ENCODE data around the gene TAF1. TPM values are rescaled to one million over a fixed set of nuclear protein-coding genes. Genes with fewer than 3 reads are reported as not detected.
"Not testable (repeated sequence)": the region's sequence is repeated elsewhere in the genome, so short reads cannot be mapped to it uniquely, and the experiment has no call there.

TAF1 gene
- total and polyA plus RNA-seq, 2 donors (not counting 1 experiment from before 2014, with no cell fraction given) = 19.3 to 49.0 TPM

DNA sequence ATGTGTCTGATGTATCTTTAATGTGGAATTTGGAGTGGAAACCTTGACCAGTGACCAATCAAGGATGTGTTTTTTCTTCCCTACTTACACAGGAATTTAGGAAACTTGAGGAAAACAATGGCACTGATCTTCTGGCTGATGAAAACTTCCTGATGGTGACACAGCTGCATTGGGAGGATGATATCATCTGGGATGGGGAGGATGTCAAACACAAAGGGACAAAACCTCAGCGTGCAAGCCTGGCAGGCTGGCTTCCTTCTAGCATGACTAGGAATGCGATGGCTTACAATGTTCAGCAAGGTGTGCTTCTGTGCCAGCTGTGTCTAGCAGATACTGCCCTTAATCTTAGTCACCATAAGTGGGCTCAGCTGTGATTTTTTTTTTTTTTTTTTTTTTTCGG is 12.6 kb downstream of the TAF1 start:
- Histone ChIP-seq H3K4me1 (ENCODE audit: control insufficient read depth, extremely low read depth, insufficient read depth, low read length) (no peaks in the 10 kb centered on the region), H3K4me3 (replicated peaks in 1 of 4; ENCODE audit: control extremely low read depth in 1 of 4, insufficient read depth in 1 of 4, low read depth in 3 of 4, low read length in 4 of 4) (no peak overlapping the region), H3K9me3 (ENCODE audit: control insufficient read depth, insufficient read depth, low read depth, low read length) (no peaks in the 10 kb centered on the region), H3K4me2 (ENCODE audit: extremely low read depth, insufficient read depth, low read length) (no peak overlapping the region), H3K27ac (ENCODE audit: insufficient read depth, low read length) (no peak overlapping the region), H3K36me3 (ENCODE audit: control insufficient read depth, insufficient read depth, low read length) (peaks cover 2% of the 10 kb centered on the region), H3K79me2 (ENCODE audit: control insufficient read depth, insufficient read depth, low read length) (no peaks in the 10 kb centered on the region), H3K9ac (ENCODE audit: insufficient read depth, low read length) (no peak overlapping the region), H4K20me1 (ENCODE audit: control insufficient read depth, extremely low read depth, insufficient read depth, low read length) (no peaks in the 10 kb centered on the region), H2AFZ (ENCODE audit: low read length) (no peak overlapping the region), H3K27me3 (ENCODE audit: control insufficient read depth, insufficient read depth, low read length) (no peaks in the 10 kb centered on the region)
- TF ChIP-seq EZH2 (IDR thresholded peaks at IDR 0.05; ENCODE audit: low read length, missing control alignments) = no peak
- TF ChIP-seq, protein P1, sequence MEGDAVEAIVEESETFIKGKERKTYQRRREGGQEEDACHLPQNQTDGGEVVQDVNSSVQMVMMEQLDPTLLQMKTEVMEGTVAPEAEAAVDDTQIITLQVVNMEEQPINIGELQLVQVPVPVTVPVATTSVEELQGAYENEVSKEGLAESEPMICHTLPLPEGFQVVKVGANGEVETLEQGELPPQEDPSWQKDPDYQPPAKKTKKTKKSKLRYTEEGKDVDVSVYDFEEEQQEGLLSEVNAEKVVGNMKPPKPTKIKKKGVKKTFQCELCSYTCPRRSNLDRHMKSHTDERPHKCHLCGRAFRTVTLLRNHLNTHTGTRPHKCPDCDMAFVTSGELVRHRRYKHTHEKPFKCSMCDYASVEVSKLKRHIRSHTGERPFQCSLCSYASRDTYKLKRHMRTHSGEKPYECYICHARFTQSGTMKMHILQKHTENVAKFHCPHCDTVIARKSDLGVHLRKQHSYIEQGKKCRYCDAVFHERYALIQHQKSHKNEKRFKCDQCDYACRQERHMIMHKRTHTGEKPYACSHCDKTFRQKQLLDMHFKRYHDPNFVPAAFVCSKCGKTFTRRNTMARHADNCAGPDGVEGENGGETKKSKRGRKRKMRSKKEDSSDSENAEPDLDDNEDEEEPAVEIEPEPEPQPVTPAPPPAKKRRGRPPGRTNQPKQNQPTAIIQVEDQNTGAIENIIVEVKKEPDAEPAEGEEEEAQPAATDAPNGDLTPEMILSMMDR (conservative IDR thresholded peaks at IDR 0.05 in 1 of 2, IDR thresholded peaks at IDR 0.05 in 1 of 2; ENCODE audit: low read depth in 1 of 2, low read length in 2 of 2) = no peak
- DNase-seq (ENCODE audit: low read depth in 2 of 2) = no peak

GRCh38 chrX:71391725-71392124 is 25.6 kb downstream of the TAF1 start:
- not testable (repeated sequence) for H3K36me3 ChIP-seq (ENCODE audit: control insufficient read depth, insufficient read depth, low read length); H3K4me2 ChIP-seq (ENCODE audit: extremely low read depth, insufficient read depth, low read length)

GRCh38 chrX:71393919-71394318 is 27.8 kb downstream of the TAF1 start:
- no peak overlapping the region for H3K4me3 ChIP-seq (replicated peaks in 1 of 4; ENCODE audit: control extremely low read depth in 1 of 4, insufficient read depth in 1 of 4, low read depth in 3 of 4, low read length in 4 of 4)
- peaks cover 3% of the 10 kb centered on the region for H3K36me3 ChIP-seq (ENCODE audit: control insufficient read depth, insufficient read depth, low read length)
- no peaks in the 10 kb centered on the region for H3K4me1 ChIP-seq (ENCODE audit: control insufficient read depth, extremely low read depth, insufficient read depth, low read length)
- no peaks in the 10 kb centered on the region for H3K27me3 ChIP-seq (ENCODE audit: control insufficient read depth, insufficient read depth, low read length)
- no peak for TF ChIP-seq EZH2 (IDR thresholded peaks at IDR 0.05; ENCODE audit: low read length, missing control alignments)
- TF ChIP-seq, protein P1 (conservative IDR thresholded peaks at IDR 0.05 in 1 of 2, IDR thresholded peaks at IDR 0.05 in 1 of 2; ENCODE audit: low read depth in 1 of 2, low read length in 2 of 2) = no peak
- H3K9ac ChIP-seq (ENCODE audit: insufficient read depth, low read length) = no peak overlapping the region
- no peaks in the 10 kb centered on the region for H3K9me3 ChIP-seq (ENCODE audit: control insufficient read depth, insufficient read depth, low read depth, low read length)
- no peak overlapping the region for H2AFZ ChIP-seq (ENCODE audit: low read length)
- no peaks in the 10 kb centered on the region for H4K20me1 ChIP-seq (ENCODE audit: control insufficient read depth, extremely low read depth, insufficient read depth, low read length)
- no peak overlapping the region for H3K4me2 ChIP-seq (ENCODE audit: extremely low read depth, insufficient read depth, low read length)
- H3K79me2 ChIP-seq (ENCODE audit: control insufficient read depth, insufficient read depth, low read length) = no peaks in the 10 kb centered on the region
- no peak for DNase-seq (ENCODE audit: low read depth in 2 of 2)
- no peak overlapping the region for H3K27ac ChIP-seq (ENCODE audit: insufficient read depth, low read length)

More at GRCh38 chrX:71391725-71392124, 25.6 kb downstream of the TAF1 start:
- H3K27me3 ChIP-seq (ENCODE audit: control insufficient read depth, insufficient read depth, low read length); DNase-seq (ENCODE audit: low read depth in 2 of 2); H3K27ac ChIP-seq (ENCODE audit: insufficient read depth, low read length); H3K79me2 ChIP-seq (ENCODE audit: control insufficient read depth, insufficient read depth, low read length); H4K20me1 ChIP-seq (ENCODE audit: control insufficient read depth, extremely low read depth, insufficient read depth, low read length); H3K9ac ChIP-seq (ENCODE audit: insufficient read depth, low read length); H2AFZ ChIP-seq (ENCODE audit: low read length); H3K4me3 ChIP-seq (replicated peaks in 1 of 4; ENCODE audit: control extremely low read depth in 1 of 4, insufficient read depth in 1 of 4, low read depth in 3 of 4, low read length in 4 of 4); H3K4me1 ChIP-seq (ENCODE audit: control insufficient read depth, extremely low read depth, insufficient read depth, low read length); H3K9me3 ChIP-seq (ENCODE audit: control insufficient read depth, insufficient read depth, low read depth, low read length): not testable (repeated sequence)

All from fibroblast of lung (primary cell).